GM23338 (cell line): ENCODE measurements around the gene PGRMC2.

Source experiments
- CREB1 ChIP-seq: fragments of 250-450 bp; sonication (Bioruptor Pico); IDR thresholded peaks from 2 replicates; pipeline ENCODE4 v1.5.0; 2020; ENCODE audit warnings: low read depth, mild to moderate bottlenecking, moderate library complexity
- CTCF ChIP-seq, 2 experiments: fragments of 200-600 bp in 1 of 2; sonication (generic) in 1 of 2; conservative IDR thresholded peaks; 2 replicates each; pipeline versions ENCODE4 v1.5.1 to v1.6.1; 2016 to 2017; ENCODE audit warnings: antibody characterized with exemption in 2 of 2, low read depth in 2 of 2, mild to moderate bottlenecking in 2 of 2, moderate library complexity in 1 of 2
- EZH2 ChIP-seq: fragments of 200-600 bp; sonication (generic); IDR thresholded peaks from one replicate; pipeline ENCODE4 v1.8.0; 2017; ENCODE audit warnings: antibody characterized with exemption, mild to moderate bottlenecking, low read depth; ENCODE audit not compliant: unreplicated experiment
- POLR2AphosphoS5 ChIP-seq: IDR thresholded peaks from 2 replicates; pipeline ENCODE4 v1.6.1; 2016; ENCODE audit warnings: antibody characterized with exemption, low read depth
- STAT1 ChIP-seq: IDR thresholded peaks from one replicate; pipeline ENCODE4 v1.6.1; 2016; ENCODE audit warnings: antibody characterized with exemption; ENCODE audit not compliant: unreplicated experiment
- TF ChIP-seq, protein P1 (sequence below): IDR thresholded peaks from 2 replicates; pipeline ENCODE4 v1.6.1; 2016; ENCODE audit warnings: antibody characterized with exemption
- TF ChIP-seq, protein P2 (sequence below): IDR thresholded peaks from one replicate; pipeline ENCODE4 v1.6.1; 2018; ENCODE audit warnings: antibody characterized with exemption; ENCODE audit not compliant: unreplicated experiment

GRCh38 chr4:128298852-128299251 lies 11.2 kb upstream of the PGRMC2 start:
- TF ChIP-seq EZH2 = no peak
- no peak for TF ChIP-seq CTCF (conservative IDR thresholded peaks at IDR 0.05; ENCODE audit: low read depth in 2 of 2)
- no peak for TF ChIP-seq CREB1 (CRISPR knock-in tag)
- TF ChIP-seq, protein P1, sequence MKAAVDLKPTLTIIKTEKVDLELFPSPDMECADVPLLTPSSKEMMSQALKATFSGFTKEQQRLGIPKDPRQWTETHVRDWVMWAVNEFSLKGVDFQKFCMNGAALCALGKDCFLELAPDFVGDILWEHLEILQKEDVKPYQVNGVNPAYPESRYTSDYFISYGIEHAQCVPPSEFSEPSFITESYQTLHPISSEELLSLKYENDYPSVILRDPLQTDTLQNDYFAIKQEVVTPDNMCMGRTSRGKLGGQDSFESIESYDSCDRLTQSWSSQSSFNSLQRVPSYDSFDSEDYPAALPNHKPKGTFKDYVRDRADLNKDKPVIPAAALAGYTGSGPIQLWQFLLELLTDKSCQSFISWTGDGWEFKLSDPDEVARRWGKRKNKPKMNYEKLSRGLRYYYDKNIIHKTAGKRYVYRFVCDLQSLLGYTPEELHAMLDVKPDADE = no peak
- no peak for TF ChIP-seq STAT1
- TF ChIP-seq, protein P2, sequence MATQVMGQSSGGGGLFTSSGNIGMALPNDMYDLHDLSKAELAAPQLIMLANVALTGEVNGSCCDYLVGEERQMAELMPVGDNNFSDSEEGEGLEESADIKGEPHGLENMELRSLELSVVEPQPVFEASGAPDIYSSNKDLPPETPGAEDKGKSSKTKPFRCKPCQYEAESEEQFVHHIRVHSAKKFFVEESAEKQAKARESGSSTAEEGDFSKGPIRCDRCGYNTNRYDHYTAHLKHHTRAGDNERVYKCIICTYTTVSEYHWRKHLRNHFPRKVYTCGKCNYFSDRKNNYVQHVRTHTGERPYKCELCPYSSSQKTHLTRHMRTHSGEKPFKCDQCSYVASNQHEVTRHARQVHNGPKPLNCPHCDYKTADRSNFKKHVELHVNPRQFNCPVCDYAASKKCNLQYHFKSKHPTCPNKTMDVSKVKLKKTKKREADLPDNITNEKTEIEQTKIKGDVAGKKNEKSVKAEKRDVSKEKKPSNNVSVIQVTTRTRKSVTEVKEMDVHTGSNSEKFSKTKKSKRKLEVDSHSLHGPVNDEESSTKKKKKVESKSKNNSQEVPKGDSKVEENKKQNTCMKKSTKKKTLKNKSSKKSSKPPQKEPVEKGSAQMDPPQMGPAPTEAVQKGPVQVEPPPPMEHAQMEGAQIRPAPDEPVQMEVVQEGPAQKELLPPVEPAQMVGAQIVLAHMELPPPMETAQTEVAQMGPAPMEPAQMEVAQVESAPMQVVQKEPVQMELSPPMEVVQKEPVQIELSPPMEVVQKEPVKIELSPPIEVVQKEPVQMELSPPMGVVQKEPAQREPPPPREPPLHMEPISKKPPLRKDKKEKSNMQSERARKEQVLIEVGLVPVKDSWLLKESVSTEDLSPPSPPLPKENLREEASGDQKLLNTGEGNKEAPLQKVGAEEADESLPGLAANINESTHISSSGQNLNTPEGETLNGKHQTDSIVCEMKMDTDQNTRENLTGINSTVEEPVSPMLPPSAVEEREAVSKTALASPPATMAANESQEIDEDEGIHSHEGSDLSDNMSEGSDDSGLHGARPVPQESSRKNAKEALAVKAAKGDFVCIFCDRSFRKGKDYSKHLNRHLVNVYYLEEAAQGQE = no peak
- TF ChIP-seq POLR2AphosphoS5 = no peak
